ENCODE results near the gene HDAC4.

The HDAC4 gene

GRCh38 chr2:239022437-239023260, 378.2 kb downstream of the HDAC4 start:
- no peak for DNase-seq (ENCODE audit: low read depth in 1 of 2, low spot score in 1 of 2)

- DNase-seq (ENCODE audit: low read depth in 1 of 2, low spot score in 1 of 2) = no peak
These were observed 379.0 kb downstream of the HDAC4 start for GRCh38 chr2:239021651-239022436.

- DNase-seq (ENCODE audit: low read depth in 1 of 2, low spot score in 1 of 2) = no peak
These were observed 379.6 kb downstream of the HDAC4 start for GRCh38 chr2:239021224-239021623.

- DNase-seq (ENCODE audit: low read depth in 1 of 2, low spot score in 1 of 2) = no peak
These were observed 380.2 kb downstream of the HDAC4 start for GRCh38 chr2:239020541-239021041.

GRCh38 chr2:239019183-239019581, 381.6 kb downstream of the HDAC4 start:
- DNase-seq (ENCODE audit: low read depth in 1 of 2, low spot score in 1 of 2) = no peak

- no peak for DNase-seq (ENCODE audit: low read depth in 1 of 2, low spot score in 1 of 2)
These were observed 382.3 kb downstream of the HDAC4 start for GRCh38 chr2:239018271-239019182.

- no peak for DNase-seq (ENCODE audit: low read depth in 1 of 2, low spot score in 1 of 2)
These were observed 383.2 kb downstream of the HDAC4 start for GRCh38 chr2:239017491-239018098.

GRCh38 chr2:239015901-239016675, 384.7 kb downstream of the HDAC4 start:
- DNase-seq (ENCODE audit: low read depth in 1 of 2, low spot score in 1 of 2) = no peak

- DNase-seq (ENCODE audit: low read depth in 1 of 2, low spot score in 1 of 2) = no peak
These were observed 385.5 kb downstream of the HDAC4 start for GRCh38 chr2:239015218-239015900.

GRCh38 chr2:239014458-239015217, 386.2 kb downstream of the HDAC4 start:
- DNase-seq (ENCODE audit: low read depth in 1 of 2, low spot score in 1 of 2) = no peak

GRCh38 chr2:239013678-239013976, 387.2 kb downstream of the HDAC4 start:
- DNase-seq (ENCODE audit: low read depth in 1 of 2, low spot score in 1 of 2) = no peak

GRCh38 chr2:239012936-239013677, 387.7 kb downstream of the HDAC4 start:
- DNase-seq (ENCODE audit: low read depth in 1 of 2, low spot score in 1 of 2) = no peak

GRCh38 chr2:239012228-239012627, 388.6 kb downstream of the HDAC4 start:
- DNase-seq (ENCODE audit: low read depth in 1 of 2, low spot score in 1 of 2) = no peak

- DNase-seq (ENCODE audit: low read depth in 1 of 2, low spot score in 1 of 2) = no peak
These were observed 391.2 kb downstream of the HDAC4 start for GRCh38 chr2:239009589-239009961.

GRCh38 chr2:239008677-239009588, 391.9 kb downstream of the HDAC4 start:
- DNase-seq (ENCODE audit: low read depth in 1 of 2, low spot score in 1 of 2) = no peak

- DNase-seq (ENCODE audit: low read depth in 1 of 2, low spot score in 1 of 2) = no peak
These were observed 392.8 kb downstream of the HDAC4 start for GRCh38 chr2:239008004-239008403.

GRCh38 chr2:239006622-239007285, 394.1 kb downstream of the HDAC4 start:
- no peak for DNase-seq (ENCODE audit: low read depth in 1 of 2, low spot score in 1 of 2)

All from activated T-helper 1 cell treated with anti-CD3 and anti-CD28 coated beads, Interleukin-2, amount 50 U/mL, for 16 hours (primary cell).